Breast epithelium (tissue), 4 donors: ENCODE results near the gene STX16. TPM values are rescaled to one million over a fixed set of nuclear protein-coding genes. Genes with fewer than 3 reads are reported as not detected.

ENCODE experiments used
- DNase-seq, 2 donors: peaks; one replicate each; pipeline ENCODE4 v3.0.0-alpha.2; 2019; ENCODE audit warnings: low spot score in 2 of 2
- H3K27ac ChIP-seq, 2 donors: fragments of 200-600 bp; sonication (generic) in 1 of 2; one replicate each; pipeline ENCODE4 v1.5.1; 2016 to 2019; ENCODE audit warnings: mild to moderate bottlenecking in 1 of 2
- H3K27me3 ChIP-seq, 2 donors: fragments of 200-600 bp; sonication (generic) in 1 of 2; one replicate each; pipeline versions ENCODE4 v1.5.1 to v1.6.0; 2017 to 2019; ENCODE audit warnings: control low read depth in 1 of 2, mild to moderate bottlenecking in 1 of 2
- H3K36me3 ChIP-seq: fragments of 200-600 bp; one replicate; pipeline ENCODE4 v1.5.1; 2019
- H3K4me1 ChIP-seq, 2 donors: fragments of 200-600 bp; sonication (generic); one replicate each; pipeline ENCODE4 v1.5.1; 2016 to 2019; ENCODE audit warnings: control low read depth in 1 of 2
- H3K4me3 ChIP-seq, 3 donors: fragments of 200-600 bp; sonication (generic); 1 replicate in 2 of 3; 2 replicates in 1 of 3; pipeline ENCODE4 v1.5.1; 2016 to 2019; ENCODE audit warnings: mild to moderate bottlenecking in 3 of 3, moderate library complexity in 2 of 3
- H3K9me3 ChIP-seq, 2 donors: fragments of 200-600 bp; sonication (generic) in 1 of 2; one replicate each; pipeline ENCODE4 v1.5.1; 2016 to 2019; ENCODE audit warnings: control low read depth in 1 of 2
- CTCF ChIP-seq, 3 donors: fragments of 450-650 bp; IDR thresholded peaks; one replicate each; pipeline ENCODE4 v1.5.1; 2016 to 2017; ENCODE audit warnings: antibody characterized with exemption in 3 of 3, mild to moderate bottlenecking in 3 of 3, moderate library complexity in 3 of 3
- POLR2A ChIP-seq: fragments of 450-650 bp; IDR thresholded peaks from one replicate; pipeline ENCODE4 v1.6.1; 2016; ENCODE audit warnings: antibody characterized with exemption, mild to moderate bottlenecking, moderate library complexity
- POLR2AphosphoS5 ChIP-seq, 3 donors: sonication (generic); formaldehyde crosslinking; IDR thresholded peaks; one replicate each; pipeline ENCODE4 v1.6.1; 2017; ENCODE audit warnings: antibody characterized with exemption in 3 of 3
- intact Hi-C: fragments of 100-400 bp; cut with DNase I; formaldehyde crosslinking; loops from one replicate; pipeline ENCODE4 v1.15.1; 2023; ENCODE audit warnings: low total_unique reads
- total RNA-seq, 3 donors: library from RNA; depleted of rRNA; stranded (reverse); fragments of >200 nt; gene quantifications; one replicate each; pipeline ENCODE4 v1.1.0, GENCODE V29; 2016

STX16 gene
- total RNA-seq, 3 donors from 2014 or later, result 54.4 to 76.5 (median 74.4) TPM

GRCh38 chr20:58705208-58705926 is 54.3 kb downstream of the STX16 start:
- intact Hi-C loops, result no loop called here
- Histone ChIP-seq H3K27ac (no peak overlapping the region), H3K4me1 (no peaks in the 10 kb centered on the region), H3K4me3 (no peak overlapping the region), H3K9me3 (no peaks in the 10 kb centered on the region), H3K36me3 (peaks cover 4% of the 10 kb centered on the region), H3K27me3 (no peaks in the 10 kb centered on the region)
- no peak for DNase-seq
- TF ChIP-seq CTCF (IDR thresholded peaks at IDR 0.05) (no peak), POLR2AphosphoS5 (IDR thresholded peaks at IDR 0.05) (no peak), POLR2A (no peak)

- Histone ChIP-seq H3K36me3 (no peaks in the 10 kb centered on the region), H3K9me3 (no peaks in the 10 kb centered on the region), H3K27ac (no peak overlapping the region), H3K4me3 (no peak overlapping the region), H3K4me1 (no peaks in the 10 kb centered on the region), H3K27me3 (no peaks in the 10 kb centered on the region)
- intact Hi-C loops, result no loop called here
- no peak for TF ChIP-seq POLR2AphosphoS5 (IDR thresholded peaks at IDR 0.05)
- no peak for TF ChIP-seq POLR2A
- no peak for TF ChIP-seq CTCF (IDR thresholded peaks at IDR 0.05)
- peak in 1 of 2 donors; percentile 34 for DNase-seq
These were observed 55.2 kb downstream of the STX16 start for GRCh38 chr20:58706150-58706892.

- H3K36me3 ChIP-seq, result no peaks in the 10 kb centered on the region
- no peak overlapping the region for H3K4me3 ChIP-seq
- H3K27ac ChIP-seq, result no peak overlapping the region
- H3K4me1 ChIP-seq, result no peaks in the 10 kb centered on the region
- intact Hi-C loops, result no loop called here
- DNase-seq, result peak in 1 of 2 donors; percentile 13
- H3K9me3 ChIP-seq, result no peaks in the 10 kb centered on the region
- no peaks in the 10 kb centered on the region for H3K27me3 ChIP-seq
- TF ChIP-seq POLR2AphosphoS5 (IDR thresholded peaks at IDR 0.05) (no peak), POLR2A (no peak), CTCF (IDR thresholded peaks at IDR 0.05) (no peak)
These were observed 56.0 kb downstream of the STX16 start for GRCh38 chr20:58706975-58707681.

GRCh38 chr20:58707770-58708169 is 56.7 kb downstream of the STX16 start:
- no peaks in the 10 kb centered on the region for H3K27me3 ChIP-seq
- intact Hi-C loops, result no loop called here
- H3K4me1 ChIP-seq, result no peaks in the 10 kb centered on the region
- peak in 1 of 2 donors; percentile 10 for DNase-seq
- H3K9me3 ChIP-seq, result no peaks in the 10 kb centered on the region
- H3K27ac ChIP-seq, result no peak overlapping the region
- TF ChIP-seq POLR2A, result no peak
- TF ChIP-seq POLR2AphosphoS5 (IDR thresholded peaks at IDR 0.05), result no peak
- no peak for TF ChIP-seq CTCF (IDR thresholded peaks at IDR 0.05)
- H3K4me3 ChIP-seq, result no peak overlapping the region
- no peaks in the 10 kb centered on the region for H3K36me3 ChIP-seq
